HFFc6 (cell line): ENCODE results near the gene RABGAP1. TPM values are rescaled to one million over a fixed set of nuclear protein-coding genes. Genes with fewer than 3 reads are reported as not detected.

Experiments used
- DNase-seq: peaks from one replicate; pipeline ENCODE4 v3.0.0-alpha.2; 2018
- H3K27ac Mint-ChIP-seq: 2 replicates; pipeline ENCODE4 v1.8.0; 2020; ENCODE audit warnings: mild to moderate bottlenecking, mixed read lengths
- H3K27me3 Mint-ChIP-seq: 2 replicates; pipeline ENCODE4 v1.8.0; 2021; ENCODE audit warnings: mild to moderate bottlenecking, moderate library complexity, mixed read lengths; ENCODE audit not compliant: insufficient read depth
- H3K36me3 Mint-ChIP-seq: 2 replicates; pipeline ENCODE4 v1.8.0; 2021; ENCODE audit warnings: low read depth, mixed read lengths
- H3K4me1 Mint-ChIP-seq: 2 replicates; pipeline ENCODE4 v1.8.0; 2020; ENCODE audit warnings: low read depth, mixed read lengths
- H3K4me3 Mint-ChIP-seq: 2 replicates; pipeline ENCODE4 v1.8.0; 2020; ENCODE audit warnings: mild to moderate bottlenecking, moderate library complexity, mixed read lengths
- H3K9me3 Mint-ChIP-seq: 2 replicates; pipeline ENCODE4 v1.8.0; 2020; ENCODE audit warnings: mild to moderate bottlenecking, mixed read lengths
- total RNA-seq, 6 experiments: library from RNA; stranded (reverse); fragmentation: NEBNext Ultra II Directional; extraction: Animal tissue kit (Norgen Biotek cat#: 25700); gene quantifications; 2 replicates in 1 of 6; 3 replicates in 5 of 6; pipeline ENCODE4 v1.2.3, GENCODE V29; 2021
- TF ChIP-seq, protein P1 (sequence below): fragments of 200-600 bp; sonication (generic); IDR thresholded peaks from 2 replicates; pipeline ENCODE4 v1.5.0; 2021; ENCODE audit warnings: antibody characterized with exemption, mild to moderate bottlenecking

Gene RABGAP1
- total RNA-seq, 6 experiments from 2014 or later: 29.0 to 39.3 (median 33.9) TPM

DNA sequence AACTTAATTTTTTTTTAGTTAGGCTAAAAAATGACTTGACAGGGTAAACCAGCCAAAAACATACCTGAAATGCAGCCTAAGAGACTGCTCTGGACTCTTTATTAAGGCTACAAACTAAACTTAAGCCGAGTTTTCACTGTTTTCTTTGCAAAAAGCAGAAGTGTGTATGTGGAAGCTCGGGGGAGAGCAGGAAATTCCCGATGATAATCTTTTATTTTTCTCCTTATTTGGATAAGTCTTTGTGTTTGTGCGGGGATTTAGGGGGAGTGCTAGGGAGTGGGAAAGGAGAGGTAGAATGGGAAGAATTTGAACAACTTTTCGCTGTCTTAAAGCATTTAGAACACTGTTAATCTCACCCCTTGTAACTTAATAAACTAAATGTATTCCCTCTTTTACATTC lies 61.9 kb downstream of the RABGAP1 start:
- no peak for DNase-seq
- H3K4me3 Mint-ChIP-seq: no peak overlapping the region
- peak overlapping the region; percentile 74 for H3K27ac Mint-ChIP-seq
- H3K9me3 Mint-ChIP-seq: no peaks in the 10 kb centered on the region
- TF ChIP-seq, protein P1, sequence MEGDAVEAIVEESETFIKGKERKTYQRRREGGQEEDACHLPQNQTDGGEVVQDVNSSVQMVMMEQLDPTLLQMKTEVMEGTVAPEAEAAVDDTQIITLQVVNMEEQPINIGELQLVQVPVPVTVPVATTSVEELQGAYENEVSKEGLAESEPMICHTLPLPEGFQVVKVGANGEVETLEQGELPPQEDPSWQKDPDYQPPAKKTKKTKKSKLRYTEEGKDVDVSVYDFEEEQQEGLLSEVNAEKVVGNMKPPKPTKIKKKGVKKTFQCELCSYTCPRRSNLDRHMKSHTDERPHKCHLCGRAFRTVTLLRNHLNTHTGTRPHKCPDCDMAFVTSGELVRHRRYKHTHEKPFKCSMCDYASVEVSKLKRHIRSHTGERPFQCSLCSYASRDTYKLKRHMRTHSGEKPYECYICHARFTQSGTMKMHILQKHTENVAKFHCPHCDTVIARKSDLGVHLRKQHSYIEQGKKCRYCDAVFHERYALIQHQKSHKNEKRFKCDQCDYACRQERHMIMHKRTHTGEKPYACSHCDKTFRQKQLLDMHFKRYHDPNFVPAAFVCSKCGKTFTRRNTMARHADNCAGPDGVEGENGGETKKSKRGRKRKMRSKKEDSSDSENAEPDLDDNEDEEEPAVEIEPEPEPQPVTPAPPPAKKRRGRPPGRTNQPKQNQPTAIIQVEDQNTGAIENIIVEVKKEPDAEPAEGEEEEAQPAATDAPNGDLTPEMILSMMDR: no peak
- H3K27me3 Mint-ChIP-seq: no peaks in the 10 kb centered on the region
- peaks cover 15% of the 10 kb centered on the region for H3K36me3 Mint-ChIP-seq
- peaks cover 30% of the 10 kb centered on the region for H3K4me1 Mint-ChIP-seq

DNA sequence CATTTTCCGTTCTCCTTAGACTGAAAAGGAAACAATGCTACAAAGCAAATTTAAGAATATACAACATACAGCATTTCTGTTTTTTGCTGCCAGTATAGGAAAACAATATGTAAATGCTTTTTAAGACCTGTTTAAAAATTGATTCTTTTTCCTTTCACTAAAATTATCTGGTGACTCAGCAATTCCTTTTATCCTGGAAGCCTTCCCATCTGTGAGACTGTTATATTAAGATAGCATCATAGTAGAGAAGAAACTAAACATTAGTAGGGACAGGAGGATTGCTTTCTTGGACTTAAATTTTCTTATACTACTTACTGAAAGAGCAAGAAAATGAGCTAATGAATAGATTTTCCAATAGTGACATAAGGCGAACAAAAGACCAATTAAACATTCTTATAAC lies 62.6 kb downstream of the RABGAP1 start:
- Mint-ChIP-seq H3K9me3 (no peaks in the 10 kb centered on the region), H3K27me3 (no peaks in the 10 kb centered on the region), H3K4me3 (no peak overlapping the region), H3K4me1 (peaks cover 30% of the 10 kb centered on the region), H3K27ac (peak overlapping the region; percentile 74), H3K36me3 (peaks cover 15% of the 10 kb centered on the region)
- peak; percentile 19 for DNase-seq
- TF ChIP-seq, protein P1: no peak

DNA sequence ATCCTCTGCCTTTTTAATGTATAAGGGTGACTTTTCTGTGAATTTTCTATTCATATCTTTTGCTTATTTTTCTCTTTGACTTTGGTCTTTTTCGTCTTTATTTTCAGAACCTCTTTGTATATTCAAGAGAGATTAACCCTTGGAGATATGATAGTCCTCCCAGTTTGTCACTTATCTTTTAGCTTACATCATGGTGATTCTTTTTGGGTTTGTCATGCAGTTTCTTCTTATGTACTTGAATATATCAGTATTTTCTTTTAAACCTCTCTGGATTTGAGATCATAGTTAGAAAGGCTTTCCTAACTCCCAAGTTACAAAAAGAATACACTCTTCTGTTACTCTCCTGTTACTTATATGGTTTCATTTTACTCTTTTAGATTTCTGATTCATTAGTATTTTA lies 65.1 kb downstream of the RABGAP1 start:
- DNase-seq: no peak
- Mint-ChIP-seq H3K4me1 (peaks cover 22% of the 10 kb centered on the region), H3K9me3 (no peaks in the 10 kb centered on the region), H3K4me3 (no peak overlapping the region), H3K27me3 (no peaks in the 10 kb centered on the region), H3K36me3 (peaks cover 4% of the 10 kb centered on the region; the same call in 1 of the 2 replicates), H3K27ac (no peak overlapping the region)
- TF ChIP-seq, protein P1: no peak

DNA sequence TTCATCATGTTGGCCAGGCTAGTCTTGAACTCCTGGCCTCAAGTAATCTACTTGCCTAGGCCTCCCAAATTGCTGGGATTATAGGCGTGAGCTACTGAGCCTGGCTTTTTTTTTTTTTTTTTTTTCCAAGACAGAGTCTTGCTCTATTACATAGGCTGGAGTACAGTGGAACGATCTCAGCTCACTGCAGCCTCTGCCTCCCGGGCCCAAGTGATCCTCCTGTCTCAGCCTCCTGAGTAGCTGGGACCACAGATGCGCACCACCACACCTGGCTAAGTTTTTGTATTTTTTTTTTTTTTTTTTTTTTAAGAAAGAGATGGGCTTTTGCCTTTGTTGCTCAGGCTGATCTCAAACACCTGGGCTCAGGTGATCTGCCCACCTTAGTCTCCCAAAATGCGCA lies 66.4 kb downstream of the RABGAP1 start:
- Mint-ChIP-seq H3K4me3 (no peak overlapping the region), H3K27ac (no peak overlapping the region), H3K9me3 (no peaks in the 10 kb centered on the region), H3K27me3 (no peaks in the 10 kb centered on the region), H3K36me3 (peaks cover 4% of the 10 kb centered on the region; the same call in 1 of the 2 replicates), H3K4me1 (peaks cover 22% of the 10 kb centered on the region)
- no peak for DNase-seq
- TF ChIP-seq, protein P1: no peak

DNA sequence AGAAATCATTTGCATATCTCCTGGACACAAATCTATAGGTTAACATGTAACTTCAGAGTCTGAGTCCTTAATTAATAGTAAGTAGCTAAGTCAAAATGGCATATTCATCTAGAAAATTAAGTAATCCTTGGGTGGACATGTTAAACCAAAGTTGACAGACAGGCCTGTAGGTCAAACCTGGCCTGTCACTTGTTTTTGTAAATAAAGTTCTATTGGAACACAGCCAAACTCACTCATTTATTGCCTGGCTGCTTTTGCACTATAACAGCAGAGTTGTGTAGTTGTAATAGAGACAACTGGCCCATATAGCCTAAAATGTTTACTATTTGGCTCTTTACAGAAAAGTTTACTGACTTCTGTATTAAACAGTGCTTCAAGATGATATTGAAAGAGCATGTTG lies 68.1 kb downstream of the RABGAP1 start:
- Mint-ChIP-seq H3K4me1 (peaks cover 9% of the 10 kb centered on the region), H3K4me3 (no peak overlapping the region), H3K36me3 (peaks cover 9% of the 10 kb centered on the region), H3K27ac (no peak overlapping the region), H3K27me3 (no peaks in the 10 kb centered on the region), H3K9me3 (no peaks in the 10 kb centered on the region)
- TF ChIP-seq, protein P1: no peak
- no peak for DNase-seq

DNA sequence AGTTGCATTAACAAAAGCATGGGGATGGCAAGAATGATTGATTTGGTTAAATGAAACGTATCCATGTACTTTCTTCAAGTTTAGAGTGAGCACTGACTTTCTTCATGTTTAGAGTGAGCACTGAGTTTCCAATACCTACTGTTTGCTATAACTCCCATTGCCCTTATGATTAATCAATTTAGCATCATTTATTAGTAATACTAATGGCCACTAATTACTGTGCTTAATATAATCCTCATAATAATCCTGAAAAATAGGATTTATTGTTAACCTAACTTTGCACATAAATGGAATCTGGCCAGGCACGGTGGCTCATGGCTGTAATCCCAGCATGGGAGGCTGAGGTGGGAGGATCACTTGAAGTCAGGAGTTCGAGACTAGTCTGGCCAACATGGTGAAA lies 70.6 kb downstream of the RABGAP1 start:
- H3K27ac Mint-ChIP-seq: no peak overlapping the region
- no peak for DNase-seq
- TF ChIP-seq, protein P1: no peak
- no peaks in the 10 kb centered on the region for H3K27me3 Mint-ChIP-seq
- no peaks in the 10 kb centered on the region for H3K9me3 Mint-ChIP-seq
- H3K4me3 Mint-ChIP-seq: no peak overlapping the region
- 0 out of 2 replicates have a peak, but pooled peaks cover 5% of the 10 kb centered on the region for H3K4me1 Mint-ChIP-seq
- H3K36me3 Mint-ChIP-seq: peaks cover 24% of the 10 kb centered on the region
